NOMO-1 treated with dmso at 0.1 percent for 144 hours (cell line): ENCODE results near the gene CEACAM7.
A peak's percentile ranks its signal among the peaks of the same experiment; 100 is the strongest.
"Not testable (repeated sequence)": the region's sequence is repeated elsewhere in the genome, so short reads cannot be mapped to it uniquely, and the experiment has no call there.

Source experiments
- DNase-seq: peaks from one replicate; lab custom pipeline; 2025; ENCODE audit not compliant: unreplicated experiment; lab: John Stamatoyannopoulos, UW

Gene CEACAM7

GRCh38 chr19:41657157-41657556, 30.9 kb downstream of the CEACAM7 start:
- DNase-seq, result no peak

GRCh38 chr19:41656756-41657155, 31.3 kb downstream of the CEACAM7 start:
- DNase-seq, result not testable (repeated sequence)

DNA sequence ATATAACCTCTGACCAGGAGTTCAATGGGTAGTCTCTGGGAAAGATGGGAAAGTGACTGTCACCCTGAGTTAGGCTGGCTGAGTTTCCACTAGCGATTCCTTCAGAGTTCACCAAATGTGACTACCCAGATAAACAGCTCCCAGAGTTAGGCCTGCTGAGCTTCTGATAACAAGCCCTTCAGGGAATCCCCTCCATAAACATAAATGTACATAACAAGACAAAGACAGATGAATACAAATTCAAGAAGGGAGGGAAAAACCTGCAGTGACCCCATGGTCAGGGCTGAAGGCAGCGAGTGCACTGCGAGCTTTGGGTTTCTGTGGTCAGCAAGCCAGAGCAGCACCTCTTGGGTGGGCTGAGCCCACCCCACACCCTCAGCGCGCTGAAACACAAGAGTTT, 35.8 kb downstream of the CEACAM7 start:
- DNase-seq, result no peak

DNA sequence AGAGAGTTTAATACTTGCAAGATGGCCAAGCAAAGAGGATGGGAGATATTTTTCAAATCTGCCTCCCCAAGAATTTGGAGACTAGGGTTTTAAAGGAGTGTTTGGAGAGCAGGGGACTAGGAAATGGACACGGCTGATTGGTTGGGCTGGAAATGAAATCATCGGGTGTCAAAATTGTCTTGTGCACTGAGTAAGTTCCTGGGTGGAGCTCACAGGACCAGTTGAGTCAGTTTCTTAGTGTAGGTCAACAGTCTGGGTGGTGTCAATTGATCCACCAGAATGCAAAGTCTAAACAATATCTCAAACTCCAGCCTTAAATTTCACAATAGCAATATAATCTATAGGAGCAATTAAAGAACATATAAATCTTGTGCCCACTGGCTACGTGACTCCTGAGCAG, 38.2 kb downstream of the CEACAM7 start:
- no peak for DNase-seq

DNA sequence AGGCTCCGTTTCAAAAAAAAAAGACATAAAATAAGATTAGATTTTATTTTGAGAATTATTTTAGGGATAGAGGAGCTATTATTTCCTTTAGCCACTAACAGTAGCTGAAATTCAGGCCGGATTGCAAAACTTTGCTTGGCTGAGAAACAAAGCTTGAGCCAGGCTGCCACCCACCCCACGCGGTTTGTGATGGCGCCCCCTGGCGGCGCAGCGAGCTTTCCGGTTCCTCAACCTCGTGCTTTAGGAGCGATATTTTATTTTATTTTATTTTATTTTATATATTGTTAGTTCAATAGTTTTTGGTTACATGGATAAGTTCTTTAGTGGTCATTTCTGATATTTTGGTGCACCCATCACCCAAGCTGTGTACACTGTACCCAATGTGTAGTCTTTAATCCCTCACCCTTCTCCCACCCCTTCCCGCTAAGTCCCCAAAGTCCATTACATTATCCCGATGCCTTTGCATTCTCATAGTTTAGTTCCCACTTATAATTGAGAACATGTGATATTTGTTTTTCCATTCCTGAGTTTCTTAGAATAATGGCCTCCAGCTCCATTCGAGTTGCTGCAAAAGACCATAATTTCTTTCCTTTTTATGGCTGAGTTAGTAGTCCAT, 41.4 kb downstream of the CEACAM7 start:
- peak; percentile 9 for DNase-seq

DNA sequence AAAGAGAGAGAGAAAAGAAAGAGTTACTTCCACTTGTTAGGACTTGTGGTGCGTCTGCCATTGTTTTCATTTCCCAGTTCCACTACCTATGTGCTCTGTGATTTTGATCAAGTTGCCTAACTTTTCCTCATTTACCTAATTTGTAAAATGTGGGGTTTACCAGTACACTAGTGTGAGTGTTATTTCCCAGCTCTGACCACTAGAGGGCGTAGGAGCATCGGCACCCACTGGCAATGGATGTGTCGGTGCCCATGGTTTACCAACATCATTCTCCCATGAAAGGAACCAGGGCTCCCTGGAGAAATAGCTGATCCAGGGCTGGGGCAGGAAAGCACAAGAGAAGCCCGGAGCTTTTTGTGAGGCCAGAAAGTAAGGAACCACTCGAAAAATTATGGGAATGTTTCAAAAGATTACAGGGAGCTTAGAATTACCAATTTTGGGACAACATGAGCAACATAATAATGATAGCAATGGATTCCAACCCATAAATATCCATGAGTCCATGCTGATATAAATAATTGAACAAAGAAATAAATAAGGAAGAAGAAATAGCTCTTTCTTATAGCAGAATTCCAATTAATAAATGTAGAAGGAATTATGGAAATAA, 46.1 kb downstream of the CEACAM7 start:
- no peak for DNase-seq

GRCh38 chr19:41638641-41639081, 49.4 kb downstream of the CEACAM7 start:
- peak; percentile 75 for DNase-seq

- peak; percentile 54 for DNase-seq
Measured at GRCh38 chr19:41637484-41637883, 50.6 kb downstream of the CEACAM7 start.

DNA sequence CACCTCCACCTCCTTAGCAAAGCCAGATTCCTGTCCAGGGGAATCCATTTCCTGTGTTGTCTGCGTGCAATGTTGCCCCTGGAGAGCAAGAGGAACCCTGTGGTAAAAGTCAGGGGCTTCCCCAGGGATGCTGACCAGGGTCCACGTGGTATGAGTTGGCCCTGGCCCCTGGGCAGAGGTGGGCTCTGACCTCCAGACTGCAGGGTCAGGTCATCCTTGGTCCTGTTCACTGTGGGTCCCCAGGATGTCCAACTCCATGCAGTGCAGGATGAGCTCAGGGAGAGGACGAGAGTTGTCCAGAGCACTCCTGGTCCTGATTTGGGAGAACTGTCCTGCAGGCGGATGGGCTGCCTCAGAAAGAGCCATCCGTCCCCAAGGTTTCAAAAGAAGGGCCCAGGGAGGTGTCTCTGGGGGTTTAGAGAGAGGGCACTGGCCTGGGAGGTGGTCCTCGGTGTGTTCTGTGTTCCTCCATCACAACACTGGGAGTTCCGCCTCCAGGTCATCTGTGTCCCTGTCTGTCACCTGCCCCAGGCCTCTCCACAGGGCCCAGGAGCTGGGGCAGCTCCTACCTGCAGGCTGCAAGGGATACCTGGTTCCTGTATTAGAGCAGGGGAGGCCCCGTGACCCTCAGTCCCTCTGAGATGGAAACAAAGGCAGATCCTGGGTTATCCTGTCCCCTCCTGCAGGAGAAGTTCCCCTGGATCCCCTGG, 59.9 kb downstream of the CEACAM7 start:
- DNase-seq, result no peak

DNA sequence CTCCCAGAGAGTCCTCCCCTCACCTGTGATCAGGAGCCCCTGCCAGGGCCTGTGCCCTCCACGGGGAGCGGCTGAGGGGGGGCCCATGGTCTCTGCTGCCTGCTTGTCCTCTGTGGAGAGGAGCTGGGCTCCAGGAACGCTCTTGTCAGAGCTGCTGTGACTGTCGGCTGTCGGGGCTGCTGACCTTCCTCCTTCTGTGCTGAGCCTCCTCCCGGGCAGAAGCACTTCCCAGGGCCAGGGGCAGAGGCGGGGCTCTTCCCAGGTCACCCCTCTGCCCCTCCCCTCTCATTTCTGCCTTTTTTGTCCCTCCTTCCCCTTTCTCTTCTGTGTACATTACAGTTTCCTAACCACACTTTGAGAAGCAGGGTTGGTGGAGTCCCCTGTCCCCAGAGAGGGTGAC, 61.2 kb downstream of the CEACAM7 start, which contains the start of gene CEACAM4:
Gene CEACAM4 (minus strand): TSS at position 198 of the 400 bp plus-strand sequence. CDS start 111 bp downstream, at position 87.
- peak; percentile 94 for DNase-seq

DNA sequence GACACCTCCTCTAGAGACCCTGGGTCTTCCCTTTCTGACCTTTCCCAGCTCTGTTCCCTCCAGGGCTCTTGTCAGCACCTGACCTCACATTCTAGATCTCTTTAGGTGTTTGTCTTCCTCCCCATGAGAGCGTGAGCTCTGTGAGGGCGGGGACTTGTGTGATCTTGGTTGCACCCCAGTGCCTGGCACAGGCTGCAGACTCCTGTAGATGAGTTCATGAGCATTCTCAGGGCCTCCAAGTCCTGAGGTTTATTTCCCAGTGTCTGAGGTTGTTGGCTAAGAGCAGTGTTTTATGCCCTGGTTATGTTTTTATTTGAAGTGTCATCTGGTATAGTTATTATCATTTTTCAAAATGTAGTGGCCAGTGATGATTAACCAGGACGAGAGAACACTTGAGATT, 61.8 kb downstream of the CEACAM7 start:
- DNase-seq, result no peak

- DNase-seq, result no peak
Measured at GRCh38 chr19:41624937-41625336, 63.1 kb downstream of the CEACAM7 start.

GRCh38 chr19:41624515-41624914, 63.6 kb downstream of the CEACAM7 start:
- no peak for DNase-seq

DNA sequence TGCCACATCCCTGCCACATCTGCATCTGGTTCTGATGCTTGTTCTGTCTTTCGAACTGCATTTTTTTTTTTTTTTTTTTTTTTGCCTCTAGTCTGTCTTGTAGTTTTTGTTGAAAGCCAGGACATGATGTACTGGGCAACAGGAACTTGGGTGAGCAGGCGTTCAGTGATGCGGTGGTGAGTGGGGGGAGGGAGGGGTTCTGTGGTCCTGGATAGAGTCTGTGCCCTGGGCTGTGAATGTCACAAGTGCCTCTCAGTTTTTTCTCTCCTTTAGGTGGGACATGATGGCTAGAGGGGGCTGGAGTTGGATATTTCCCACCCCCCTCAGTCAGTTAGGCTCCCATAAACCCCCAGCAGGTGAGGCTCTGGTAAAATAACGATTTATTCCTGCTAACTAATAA, 64.7 kb downstream of the CEACAM7 start:
- DNase-seq, result no peak
